IPS-18c (cell line): Measurements from ENCODE around the gene RCE1.

Experiments
- H3K4me3 ChIP-seq: 2 replicates; pipeline ENCODE4 v1.7.0; 2013; ENCODE audit warnings: low read depth, mild to moderate bottlenecking, low read length, moderate library complexity; ENCODE audit not compliant: insufficient read depth
- H3K9me3 ChIP-seq: one replicate; pipeline ENCODE4 v1.6.1; 2013; ENCODE audit warnings: mild to moderate bottlenecking, low read length, moderate library complexity; ENCODE audit not compliant: control insufficient read depth, insufficient read depth

Gene RCE1

GRCh38 chr11:66875378-66875777, 32.1 kb downstream of the RCE1 start:
- H3K9me3 ChIP-seq: no peaks in the 10 kb centered on the region

GRCh38 chr11:66877588-66878385, 34.5 kb downstream of the RCE1 start:
- no peak overlapping the region for H3K4me3 ChIP-seq
- H3K9me3 ChIP-seq: no peaks in the 10 kb centered on the region

More at GRCh38 chr11:66875378-66875777, 32.1 kb downstream of the RCE1 start:
- no peak overlapping the region for H3K4me3 ChIP-seq

- Histone ChIP-seq H3K4me3 (no peak overlapping the region), H3K9me3 (no peaks in the 10 kb centered on the region)
These were observed 35.2 kb downstream of the RCE1 start for GRCh38 chr11:66878474-66878873.

DNA sequence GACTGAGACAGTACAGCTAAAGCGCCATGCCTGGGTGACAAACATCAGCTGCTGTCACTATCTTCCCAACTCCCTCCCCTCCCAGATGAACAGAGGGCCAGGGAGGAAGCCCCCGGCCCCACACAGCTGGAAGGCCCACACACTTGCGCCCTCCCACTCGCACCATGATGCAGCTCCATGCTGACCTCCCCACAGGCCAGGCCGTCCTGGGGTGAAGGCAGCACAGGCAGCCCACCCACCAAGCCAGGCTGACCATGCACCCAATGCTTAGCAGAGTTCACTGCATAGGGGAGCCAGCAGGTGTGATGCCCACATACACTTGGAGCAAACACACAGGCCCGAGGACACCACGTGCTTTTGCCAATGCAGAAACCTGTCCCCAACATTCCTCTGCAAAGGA, 35.8 kb downstream of the RCE1 start:
- H3K9me3 ChIP-seq: no peaks in the 10 kb centered on the region

DNA sequence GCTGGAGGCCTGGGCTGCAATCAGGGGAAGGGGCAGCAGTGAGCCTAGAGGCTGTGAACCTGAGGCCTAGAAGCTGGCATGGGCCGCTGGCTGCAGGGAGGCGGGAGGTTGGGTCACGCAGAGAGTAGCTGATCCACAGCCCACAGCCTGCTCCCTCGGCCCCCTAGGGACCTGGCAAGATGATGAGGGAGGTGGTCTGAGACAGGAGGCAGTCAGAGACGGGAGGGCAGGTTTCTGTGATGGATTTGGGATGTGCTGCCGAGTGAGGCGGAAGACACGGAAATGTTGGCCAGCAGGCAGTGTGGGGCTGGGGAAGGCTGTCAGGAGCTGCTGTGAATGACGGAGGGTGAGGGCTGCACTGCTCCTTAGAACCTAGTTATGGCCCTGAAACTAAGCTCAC, 36.3 kb downstream of the RCE1 start:
- Histone ChIP-seq H3K4me3 (no peak overlapping the region), H3K9me3 (no peaks in the 10 kb centered on the region)

More for the DNA sequence above, 35.8 kb downstream of the RCE1 start:
- H3K4me3 ChIP-seq: no peak overlapping the region

- Histone ChIP-seq H3K9me3 (no peaks in the 10 kb centered on the region), H3K4me3 (no peak overlapping the region)
These were observed 36.8 kb downstream of the RCE1 start for GRCh38 chr11:66879999-66880398.

- Histone ChIP-seq H3K9me3 (no peaks in the 10 kb centered on the region), H3K4me3 (no peak overlapping the region)
These were observed 37.5 kb downstream of the RCE1 start for GRCh38 chr11:66880496-66881450.

DNA sequence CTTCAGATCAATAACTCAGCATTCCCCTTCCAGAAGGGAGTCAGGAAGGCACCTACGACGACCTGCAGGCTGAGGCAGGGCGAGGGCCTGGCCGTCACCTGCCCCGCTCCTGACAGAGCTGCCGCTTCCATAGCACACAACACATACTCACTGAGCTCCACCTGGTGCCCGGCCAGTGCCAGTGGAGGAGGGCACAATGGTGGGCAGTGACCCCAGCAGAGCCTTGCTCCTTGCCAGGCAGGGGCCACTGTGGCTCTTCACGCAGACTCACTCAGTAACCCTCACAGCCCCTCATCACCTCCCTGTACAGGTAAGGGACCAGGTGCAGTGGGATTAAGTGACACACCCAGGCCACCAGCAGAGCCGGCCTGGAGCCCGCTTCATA, 38.2 kb downstream of the RCE1 start:
- Histone ChIP-seq H3K4me3 (no peak overlapping the region), H3K9me3 (no peaks in the 10 kb centered on the region)

DNA sequence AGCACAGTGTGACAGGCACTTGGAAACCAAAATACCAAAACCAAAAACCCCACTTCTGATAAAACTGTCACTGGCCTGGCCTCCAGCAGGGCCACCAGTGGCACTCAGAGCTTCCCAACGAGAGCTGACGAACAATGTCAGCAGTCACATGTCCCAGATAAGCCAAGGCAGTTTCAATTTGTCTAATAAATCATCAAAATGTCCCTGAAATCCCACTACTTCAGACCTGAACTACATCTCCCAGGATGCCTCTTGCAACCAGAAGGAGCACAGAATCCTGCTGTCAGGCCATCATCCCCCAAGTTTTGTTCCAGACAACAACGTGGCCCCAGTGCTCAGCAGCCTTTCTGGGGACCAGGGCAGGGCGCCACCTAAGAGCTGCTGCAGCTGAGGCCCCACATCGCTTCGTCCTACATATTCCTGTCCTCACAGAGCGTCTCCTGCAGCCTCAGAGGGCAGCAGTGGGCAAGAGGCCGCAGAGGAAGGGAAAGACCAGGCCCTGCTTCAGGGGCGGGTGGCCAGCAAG, 38.7 kb downstream of the RCE1 start:
- Histone ChIP-seq H3K4me3 (no peak overlapping the region), H3K9me3 (no peaks in the 10 kb centered on the region)

DNA sequence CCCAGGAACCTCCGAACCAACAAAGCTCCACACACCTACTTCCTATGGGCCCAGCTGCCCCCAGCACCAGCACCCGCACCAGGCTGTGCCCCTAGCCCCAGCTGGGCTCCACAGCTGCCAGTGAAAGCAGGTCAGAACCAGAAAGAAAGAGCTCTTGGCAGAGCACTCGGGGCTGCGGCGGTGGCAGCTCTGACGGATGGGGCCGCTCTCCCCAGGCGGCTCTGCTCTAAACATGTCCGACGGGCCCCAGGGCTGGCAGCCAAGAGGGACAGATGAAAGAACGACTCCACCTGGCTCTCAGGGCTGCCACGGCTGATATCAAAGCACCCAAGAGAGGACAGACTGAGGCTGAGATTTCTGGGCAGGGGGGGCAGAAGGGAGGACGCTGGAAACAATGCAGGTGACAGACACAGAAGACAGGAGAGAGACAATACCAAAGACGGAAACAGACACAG, 39.3 kb downstream of the RCE1 start:
- Histone ChIP-seq H3K4me3 (no peak overlapping the region), H3K9me3 (no peaks in the 10 kb centered on the region)

DNA sequence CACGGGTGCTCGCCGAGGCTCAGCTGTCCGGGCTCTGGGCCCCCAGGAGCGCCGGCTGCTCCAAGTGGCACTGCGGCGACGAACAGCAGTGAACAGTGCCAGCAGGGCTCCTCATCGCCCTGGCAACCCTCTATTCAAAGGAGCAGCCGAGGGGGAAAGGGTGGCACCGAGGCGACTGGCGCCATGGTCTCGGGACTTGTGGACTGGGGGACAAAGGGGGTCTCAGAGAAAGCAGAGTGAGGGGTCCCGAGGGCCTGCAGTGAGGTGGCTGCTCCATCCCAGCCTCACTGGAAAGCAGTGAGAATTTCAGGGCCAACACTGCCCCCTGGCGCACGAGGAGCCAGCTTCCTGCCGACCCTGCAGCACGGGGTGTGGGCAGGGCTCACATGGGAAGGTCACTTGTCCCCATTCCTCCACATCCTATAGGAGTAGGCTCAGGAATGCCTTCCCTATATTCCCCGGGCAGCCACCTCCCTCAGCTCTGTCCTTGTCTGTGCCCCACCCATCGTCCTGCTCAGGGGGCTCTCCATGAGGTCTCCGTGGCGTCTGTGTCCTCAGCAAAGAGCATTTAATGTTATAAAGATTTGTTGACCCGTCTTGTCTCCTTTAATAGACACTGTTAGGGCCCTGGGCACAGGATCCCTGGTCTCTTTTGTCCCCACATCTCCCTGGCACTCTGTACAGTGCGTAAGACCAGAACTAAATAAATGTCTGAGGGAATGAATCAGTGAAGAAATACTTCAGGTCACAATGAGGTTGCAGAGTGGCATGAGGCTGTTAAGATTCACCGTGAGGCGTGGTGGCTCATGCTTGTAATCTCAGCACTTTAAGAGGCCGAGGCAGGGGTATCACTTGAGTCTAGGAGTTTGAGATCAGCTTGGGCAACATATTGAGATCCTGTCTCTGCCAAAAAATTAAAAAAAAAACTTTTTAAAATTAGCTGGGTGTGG, 40.0 kb downstream of the RCE1 start:
- no peaks in the 10 kb centered on the region for H3K9me3 ChIP-seq
- no peak overlapping the region for H3K4me3 ChIP-seq

DNA sequence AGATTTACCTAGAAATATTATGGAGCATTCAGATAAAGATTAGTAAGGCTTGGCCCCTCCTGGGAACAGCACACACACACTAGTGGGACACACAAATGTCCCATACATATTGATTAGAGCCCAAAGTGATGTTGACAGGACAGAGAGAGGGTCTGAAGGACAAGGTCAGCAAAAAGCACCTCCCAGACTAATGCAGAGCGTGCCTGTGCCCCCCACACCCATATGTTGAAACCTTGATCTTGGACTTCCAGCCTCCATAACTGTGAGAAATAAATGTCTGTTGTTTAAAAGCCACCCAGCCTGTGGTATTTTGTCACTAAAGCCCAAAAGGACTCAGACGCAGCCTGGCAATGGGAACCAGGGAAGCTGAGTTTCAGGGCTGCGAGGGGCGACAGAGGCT, 41.2 kb downstream of the RCE1 start:
- Histone ChIP-seq H3K4me3 (no peak overlapping the region), H3K9me3 (no peaks in the 10 kb centered on the region)

DNA sequence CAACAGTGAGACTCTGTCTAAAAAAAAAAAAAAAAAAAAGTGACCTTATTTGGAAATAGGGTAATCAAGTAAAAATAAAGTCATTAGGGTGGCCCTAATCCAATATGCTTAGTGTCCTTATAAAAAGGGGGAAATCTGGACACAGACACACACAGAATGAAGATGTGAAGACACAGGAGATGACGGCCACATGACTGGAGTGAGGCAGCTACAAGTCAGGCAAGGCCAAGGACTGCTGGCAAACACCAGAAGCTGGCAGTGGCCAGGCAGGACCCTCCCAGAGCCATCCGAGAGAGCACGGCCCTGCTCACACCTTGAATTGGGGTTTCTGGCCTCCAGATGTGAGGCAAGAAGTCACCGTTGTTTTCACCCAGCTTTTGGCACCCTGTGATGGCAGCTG, 42.2 kb downstream of the RCE1 start:
- Histone ChIP-seq H3K9me3 (no peaks in the 10 kb centered on the region), H3K4me3 (no peak overlapping the region)

- no peak overlapping the region for H3K4me3 ChIP-seq
These were observed 42.8 kb downstream of the RCE1 start for GRCh38 chr11:66885950-66886440.

GRCh38 chr11:66886671-66887221, 43.5 kb downstream of the RCE1 start:
- H3K4me3 ChIP-seq: no peak overlapping the region
- H3K9me3 ChIP-seq: no peaks in the 10 kb centered on the region

More at GRCh38 chr11:66885950-66886440, 42.8 kb downstream of the RCE1 start:
- H3K9me3 ChIP-seq: no peaks in the 10 kb centered on the region

GRCh38 chr11:66887526-66887925, 44.3 kb downstream of the RCE1 start:
- Histone ChIP-seq H3K9me3 (peaks cover 4% of the 10 kb centered on the region), H3K4me3 (no peak overlapping the region)
